HG03095 (cell line): ENCODE measurements around the gene LHFPL6.

Experiments used
- ATAC-seq: cut with Tn5 transposase; IDR thresholded peaks from one replicate; pipeline ENCODE4 v1.9.1; 2021; ENCODE audit warnings: moderate library complexity; ENCODE audit not compliant: unreplicated experiment

The LHFPL6 gene

GRCh38 chr13:39418424-39418823 lies 184.6 kb downstream of the LHFPL6 start:
- no peak for ATAC-seq

DNA sequence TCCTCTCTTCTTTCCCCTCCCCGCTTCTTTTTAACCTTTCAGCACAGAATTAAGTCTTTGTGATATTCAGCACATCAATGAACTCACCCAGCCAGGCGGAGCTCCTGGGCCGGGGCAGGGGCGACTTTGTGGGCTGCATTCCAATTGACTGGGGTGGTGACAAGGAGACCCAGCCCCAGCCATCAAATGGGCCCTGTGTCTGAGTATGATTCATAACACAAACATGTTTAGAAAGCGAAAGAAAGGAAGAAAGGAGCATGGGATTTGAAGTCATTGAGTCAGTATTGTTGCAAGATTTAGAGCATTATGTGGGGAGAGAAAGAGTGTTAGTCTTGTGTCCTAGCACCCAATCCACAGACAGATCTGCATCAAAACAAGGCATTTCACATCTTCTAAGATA lies 185.3 kb downstream of the LHFPL6 start:
- no peak for ATAC-seq

GRCh38 chr13:39417131-39417530 lies 185.9 kb downstream of the LHFPL6 start:
- ATAC-seq, result no peak

- ATAC-seq, result no peak
Measured at GRCh38 chr13:39415008-39415802, 187.8 kb downstream of the LHFPL6 start.

DNA sequence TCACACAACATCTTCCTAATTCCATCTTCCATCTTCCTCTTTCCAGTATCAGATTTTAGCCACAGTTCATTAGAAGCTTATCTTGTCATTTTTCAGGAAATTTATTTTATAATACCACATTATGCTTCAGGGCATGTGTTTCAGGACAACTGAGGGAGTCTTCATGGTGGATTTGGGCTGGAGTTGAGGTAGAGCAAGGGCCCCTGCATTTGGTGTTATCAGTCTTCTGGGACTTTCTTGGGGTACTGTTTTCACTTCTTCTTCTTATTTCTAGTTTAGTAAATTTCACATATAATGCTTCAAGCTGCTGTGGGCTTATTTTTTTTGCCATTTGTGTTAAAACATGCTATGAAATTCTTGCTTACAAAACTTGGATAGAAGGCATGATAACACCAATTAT lies 188.7 kb downstream of the LHFPL6 start:
- ATAC-seq, result no peak

- no peak for ATAC-seq
Measured at GRCh38 chr13:39411511-39411910, 191.5 kb downstream of the LHFPL6 start.

DNA sequence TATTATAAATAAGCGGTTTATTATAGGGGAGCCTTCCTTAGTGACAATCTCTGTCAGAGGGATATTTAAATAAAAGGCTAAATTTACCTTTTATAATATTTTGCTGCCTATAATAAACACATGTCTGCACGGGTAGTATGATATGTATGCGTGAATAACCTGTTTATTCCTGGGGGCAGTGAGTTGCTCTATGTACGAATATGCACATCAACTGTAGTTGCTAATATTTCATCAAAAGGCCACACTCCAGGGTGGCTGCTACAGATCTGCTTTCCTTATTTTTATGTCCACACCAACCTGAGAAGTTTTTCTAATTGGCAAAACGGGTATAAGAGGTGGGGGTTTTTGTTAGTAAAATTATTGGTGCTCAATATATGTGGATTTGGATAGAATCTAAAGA lies 192.0 kb downstream of the LHFPL6 start:
- ATAC-seq, result no peak

DNA sequence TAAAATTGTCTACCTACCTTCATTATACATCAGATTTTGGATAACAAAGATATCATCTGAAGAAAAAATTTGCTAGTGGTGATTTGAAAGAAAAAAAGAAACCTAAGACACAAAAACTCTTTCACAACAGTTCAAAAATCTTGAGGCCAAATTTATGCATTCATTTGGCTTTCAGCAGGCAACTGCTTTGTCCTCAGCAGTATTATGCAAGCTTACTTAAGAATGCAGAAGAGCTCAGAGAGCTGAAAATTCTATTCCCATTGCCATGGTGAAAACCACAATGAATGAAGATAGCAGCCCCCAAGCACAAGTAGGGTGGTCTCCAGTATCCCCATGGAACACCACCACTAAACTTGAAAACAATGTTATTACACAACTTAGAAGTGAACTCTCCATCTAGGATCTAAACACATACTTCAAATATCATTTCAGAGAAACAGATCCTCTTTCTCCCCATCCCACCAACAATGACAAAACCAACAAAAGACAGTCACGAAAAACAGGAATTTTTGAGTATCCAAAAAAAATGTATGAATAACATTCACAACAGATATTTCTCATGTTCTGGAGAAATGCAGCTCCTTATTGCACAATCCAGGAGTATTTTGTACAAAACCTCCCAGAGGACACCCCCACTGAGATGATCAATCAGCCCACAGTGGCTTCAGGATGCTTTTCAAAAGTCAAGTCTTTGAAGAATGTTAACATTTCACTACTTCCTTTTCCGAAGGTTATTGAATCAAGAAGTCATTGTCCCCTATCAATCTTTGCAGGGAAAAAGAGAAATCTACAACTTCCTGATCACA lies 192.7 kb downstream of the LHFPL6 start:
- no peak for ATAC-seq

GRCh38 chr13:39408512-39408911 lies 194.5 kb downstream of the LHFPL6 start:
- ATAC-seq, result no peak

DNA sequence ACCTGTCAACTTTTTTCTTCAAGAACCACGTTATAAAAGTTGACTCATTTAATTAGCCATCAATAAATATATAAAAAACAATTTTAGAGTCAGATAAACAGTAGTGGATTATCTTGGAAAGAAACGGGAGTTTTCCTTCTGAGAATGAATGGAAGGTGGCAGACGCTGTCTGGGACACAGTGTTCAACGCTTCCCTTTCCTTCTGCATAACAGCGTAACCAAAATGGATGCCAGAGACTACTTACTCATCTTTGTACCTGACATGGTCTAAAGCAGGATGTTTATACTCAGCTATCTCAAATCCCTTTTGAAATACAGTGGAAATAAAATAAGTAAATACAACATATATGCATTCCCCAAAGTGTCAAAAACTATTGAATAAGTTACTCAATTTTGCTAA lies 195.2 kb downstream of the LHFPL6 start:
- no peak for ATAC-seq

GRCh38 chr13:39407138-39407537 lies 195.9 kb downstream of the LHFPL6 start:
- no peak for ATAC-seq

GRCh38 chr13:39406688-39407087 lies 196.3 kb downstream of the LHFPL6 start:
- no peak for ATAC-seq

- ATAC-seq, result no peak
Measured at GRCh38 chr13:39405596-39406205, 197.3 kb downstream of the LHFPL6 start.

DNA sequence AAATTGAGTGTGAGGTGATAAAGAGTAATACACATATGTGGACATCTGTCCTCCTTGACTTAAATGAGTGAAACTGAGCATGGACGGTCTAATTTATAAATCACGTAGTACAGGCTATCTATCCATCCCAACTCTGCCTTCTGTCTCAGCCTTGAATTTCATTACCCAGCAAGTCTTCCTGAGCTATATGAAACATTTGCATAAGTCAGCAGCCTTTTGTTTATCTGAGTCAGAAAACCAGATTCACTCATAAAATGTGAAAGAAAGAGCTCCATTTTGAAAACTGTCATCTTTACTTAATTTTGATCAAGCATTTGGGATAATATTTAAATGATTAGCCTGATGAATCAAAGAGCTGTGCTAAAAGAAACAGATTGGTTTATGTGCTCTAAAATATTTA lies 197.9 kb downstream of the LHFPL6 start:
- ATAC-seq, result no peak

GRCh38 chr13:39403106-39403505 lies 199.9 kb downstream of the LHFPL6 start:
- ATAC-seq, result no peak

DNA sequence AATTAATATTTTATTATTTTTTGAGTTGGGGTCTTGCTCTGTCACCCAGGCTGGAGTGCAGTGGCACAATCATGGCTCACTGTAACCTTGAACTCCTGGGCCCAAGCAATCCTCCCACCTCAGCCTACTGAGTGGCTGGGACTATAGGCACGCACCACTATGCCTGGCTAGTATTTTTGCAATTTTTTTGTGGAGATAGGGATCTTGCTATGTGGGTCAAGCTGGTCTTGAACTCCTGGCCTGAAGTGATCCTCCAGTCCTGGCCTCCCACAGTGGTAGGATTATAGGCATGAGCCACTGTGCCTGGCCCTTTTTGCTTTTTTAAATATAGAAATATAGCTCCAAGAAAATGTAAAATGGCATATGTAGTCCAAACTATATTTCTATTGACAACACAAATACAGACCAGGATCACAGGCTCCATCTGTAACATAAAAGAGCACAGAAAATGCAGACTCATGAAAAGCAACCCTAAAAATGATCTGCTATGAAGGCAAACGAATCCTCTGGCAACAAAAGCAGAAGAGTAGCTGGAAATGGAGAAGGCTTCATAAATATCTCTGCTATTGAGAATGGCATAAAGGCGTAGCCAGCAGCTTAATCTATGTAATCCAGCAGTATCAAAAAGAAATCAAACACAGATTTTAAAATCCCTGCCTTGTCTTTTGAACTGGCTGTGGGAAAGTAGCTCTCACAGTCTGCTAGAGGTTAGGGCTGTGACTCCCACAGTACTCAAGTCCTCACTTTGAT lies 200.6 kb downstream of the LHFPL6 start:
- ATAC-seq, result no peak

DNA sequence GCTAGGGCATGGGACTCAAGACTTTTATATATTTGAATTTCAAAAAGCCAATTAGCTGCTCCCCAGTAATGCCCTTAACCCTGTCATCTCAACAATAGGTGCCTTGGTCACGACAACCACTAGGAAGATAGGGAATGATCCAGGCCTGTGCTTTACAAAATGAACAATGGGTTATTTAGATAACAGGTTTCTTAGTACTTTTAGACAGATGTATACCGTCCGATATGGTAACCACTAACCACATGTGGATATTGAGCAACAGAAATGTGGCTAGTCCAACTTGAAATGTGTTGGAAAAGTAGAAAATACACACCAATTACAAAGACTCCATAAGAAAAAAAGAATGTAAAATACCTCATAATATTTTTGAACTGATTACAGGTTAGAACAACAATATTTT lies 201.2 kb downstream of the LHFPL6 start:
- no peak for ATAC-seq

GRCh38 chr13:39401046-39401705 lies 201.8 kb downstream of the LHFPL6 start:
- ATAC-seq, result no peak

DNA sequence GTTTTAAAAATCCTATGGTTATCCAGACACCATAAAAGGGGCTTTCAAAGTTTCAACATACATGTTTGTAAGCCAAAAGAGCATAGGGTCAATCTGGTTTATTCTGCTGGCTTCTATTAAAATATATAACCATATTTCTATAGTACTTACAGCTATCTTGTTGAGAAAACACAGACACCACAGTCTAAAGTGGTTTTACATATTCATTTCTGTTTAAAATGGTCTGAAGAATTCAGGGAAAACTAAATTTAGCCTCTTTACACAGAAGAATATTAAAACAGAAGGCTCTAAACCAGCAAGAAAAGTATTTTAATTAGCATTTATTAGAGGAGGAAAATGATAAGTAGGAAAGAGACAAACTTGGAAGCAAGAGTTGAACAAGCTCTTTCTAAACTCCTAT lies 203.9 kb downstream of the LHFPL6 start:
- ATAC-seq, result no peak

GRCh38 chr13:39397896-39398265 lies 205.1 kb downstream of the LHFPL6 start:
- ATAC-seq, result no peak
